HepG2 (cell line): ENCODE measurements around the gene TNFRSF6B. TPM values are rescaled to one million over a fixed set of nuclear protein-coding genes. Genes with fewer than 3 reads are reported as not detected.

Experiments used
- ARNTL ChIP-seq: sonication (generic); formaldehyde crosslinking; IDR thresholded peaks from 2 replicates; pipeline ENCODE4 v1.4.0; 2020; ENCODE audit warnings: mild to moderate bottlenecking, missing genetic modification reagents
- CSRNP1 ChIP-seq: sonication (generic); formaldehyde crosslinking; IDR thresholded peaks from 2 replicates; pipeline ENCODE4 v1.8.1; 2023; ENCODE audit warnings: mild to moderate bottlenecking, missing genetic modification reagents
- DNMT1 ChIP-seq: sonication (generic); formaldehyde crosslinking; IDR thresholded peaks from 2 replicates; pipeline ENCODE4 v1.5.1; 2020; ENCODE audit warnings: mild to moderate bottlenecking, missing genetic modification reagents
- KLF13 ChIP-seq: sonication (generic); formaldehyde crosslinking; IDR thresholded peaks from 2 replicates; pipeline ENCODE4 v1.4.0; 2020; ENCODE audit warnings: mild to moderate bottlenecking, missing genetic modification reagents
- NFE2 ChIP-seq: sonication (generic); formaldehyde crosslinking; IDR thresholded peaks from 2 replicates; pipeline ENCODE4 v1.4.0; 2020; ENCODE audit warnings: missing genetic modification reagents
- NKX3-1 ChIP-seq: sonication (generic); formaldehyde crosslinking; IDR thresholded peaks from 2 replicates; pipeline ENCODE4 v1.5.0; 2020; ENCODE audit warnings: missing genetic modification reagents
- PRDM10 ChIP-seq: sonication (generic); formaldehyde crosslinking; IDR thresholded peaks from 2 replicates; pipeline ENCODE4 v1.4.0; 2020; ENCODE audit warnings: low read depth, missing genetic modification reagents
- RFX1 ChIP-seq: fragments of 450-650 bp; IDR thresholded peaks from 2 replicates; pipeline ENCODE4 v1.6.1; 2017
- RNF219 ChIP-seq: sonication (generic); formaldehyde crosslinking; IDR thresholded peaks from 2 replicates; pipeline ENCODE4 v1.5.0; 2020; ENCODE audit warnings: mild to moderate bottlenecking, missing genetic modification reagents
- SP1 ChIP-seq, 2 experiments: fragments of 450-650 bp in 1 of 2; sonication (generic) in 1 of 2; formaldehyde crosslinking in 1 of 2; IDR thresholded peaks; 2 replicates each; pipeline versions ENCODE4 v1.4.0 to v1.6.1; 2016 to 2020; ENCODE audit warnings: missing genetic modification reagents in 1 of 2
- UBTF ChIP-seq: sonication (generic); formaldehyde crosslinking; IDR thresholded peaks from 2 replicates; pipeline ENCODE4 v1.4.0; 2020; ENCODE audit warnings: mild to moderate bottlenecking, missing genetic modification reagents
- ZFYVE20 ChIP-seq: sonication (generic); formaldehyde crosslinking; IDR thresholded peaks from 2 replicates; pipeline ENCODE4 v1.8.0; 2023; ENCODE audit warnings: low read depth, mild to moderate bottlenecking, moderate library complexity, missing genetic modification reagents, borderline replicate concordance
- ZNF180 ChIP-seq: sonication (generic); formaldehyde crosslinking; IDR thresholded peaks from 2 replicates; pipeline ENCODE4 v1.4.0; 2020; ENCODE audit warnings: low read depth, missing genetic modification reagents, borderline replicate concordance
- ZNF232 ChIP-seq: sonication (generic); formaldehyde crosslinking; IDR thresholded peaks from 2 replicates; pipeline ENCODE4 v1.4.0; 2020; ENCODE audit warnings: missing genetic modification reagents, borderline replicate concordance
- ZNF432 ChIP-seq: sonication (generic); formaldehyde crosslinking; IDR thresholded peaks from 2 replicates; pipeline ENCODE4 v1.5.0; 2020; ENCODE audit warnings: missing genetic modification reagents, mild to moderate bottlenecking, borderline replicate concordance
- ZSCAN12 ChIP-seq: sonication (generic); formaldehyde crosslinking; IDR thresholded peaks from 2 replicates; pipeline ENCODE4 v1.9.0; 2021; ENCODE audit warnings: mild to moderate bottlenecking, missing genetic modification reagents
- polyA plus RNA-seq, 8 experiments: library from polyadenylated mRNA; depleted of rRNA in 3 of 8; stranded (reverse) in 7 of 8; unstranded in 1 of 8; fragments of >200 nt; fragmentation: Illumina TruSeq in 4 of 8; extraction: Trizol in 4 of 8; gene quantifications; 2 replicates each; pipeline versions ENCODE4 v1.2.1 to v1.2.3, GENCODE V29; 2011 to 2016; ENCODE audit warnings: low read depth in 4 of 8, missing spikeins in 1 of 8, mixed read lengths in 1 of 8; ENCODE audit not compliant: insufficient read depth in 1 of 8
- total RNA-seq, 5 experiments: library from RNA; depleted of rRNA; stranded (reverse); fragments of >200 nt; fragmentation: Illumina TruSeq; extraction: Trizol; gene quantifications; 2 replicates each; pipeline ENCODE4 v1.2.3, GENCODE V29; 2016; ENCODE audit warnings: low read depth in 1 of 5
- TF ChIP-seq, protein P1 (sequence below): sonication (generic); formaldehyde crosslinking; IDR thresholded peaks from 2 replicates; pipeline ENCODE4 v1.5.0; 2020; ENCODE audit warnings: missing genetic modification reagents

The TNFRSF6B gene
- total and polyA plus RNA-seq, 2 of the 13 experiments (the other 11 are each of a cell fraction or from before 2014, with no cell fraction given) = 0.24 TPM; not detected in 1

- TF ChIP-seq, protein P1, sequence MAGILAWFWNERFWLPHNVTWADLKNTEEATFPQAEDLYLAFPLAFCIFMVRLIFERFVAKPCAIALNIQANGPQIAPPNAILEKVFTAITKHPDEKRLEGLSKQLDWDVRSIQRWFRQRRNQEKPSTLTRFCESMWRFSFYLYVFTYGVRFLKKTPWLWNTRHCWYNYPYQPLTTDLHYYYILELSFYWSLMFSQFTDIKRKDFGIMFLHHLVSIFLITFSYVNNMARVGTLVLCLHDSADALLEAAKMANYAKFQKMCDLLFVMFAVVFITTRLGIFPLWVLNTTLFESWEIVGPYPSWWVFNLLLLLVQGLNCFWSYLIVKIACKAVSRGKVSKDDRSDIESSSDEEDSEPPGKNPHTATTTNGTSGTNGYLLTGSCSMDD (CRISPR knock-in tag) = no peak
- peak; percentile 70; the same call in 1 of the 2 replicates for TF ChIP-seq UBTF (CRISPR knock-in tag)
- no peak for TF ChIP-seq RNF219 (CRISPR knock-in tag)
- TF ChIP-seq KLF13 (CRISPR knock-in tag) = peak; percentile 91; the same call in 1 of the 2 replicates
- TF ChIP-seq PRDM10 (CRISPR knock-in tag) = no peak; the same call in 1 of the 2 replicates
- peak; percentile 68; the same call in 1 of the 2 replicates for TF ChIP-seq ZSCAN12
- no peak for TF ChIP-seq ZNF432 (CRISPR knock-in tag)
- TF ChIP-seq NFE2 (CRISPR knock-in tag) = no peak
- TF ChIP-seq ZFYVE20 = no peak; the same call in 1 of the 2 replicates
- peak; percentile 89; the same call in 1 of the 2 replicates for TF ChIP-seq DNMT1
- peak; percentile 73 for TF ChIP-seq ARNTL (CRISPR knock-in tag)
- TF ChIP-seq ZNF232 (CRISPR knock-in tag) = peak; percentile 94
- TF ChIP-seq CSRNP1 = peak; percentile 98
- TF ChIP-seq SP1 (IDR thresholded peaks at IDR 0.05) = no peak
- TF ChIP-seq SP1 (CRISPR knock-in tag; IDR thresholded peaks at IDR 0.05) = peak; percentile 68
- no peak; the same call in none of the 2 replicates for TF ChIP-seq ZNF180
- peak; percentile 97 for TF ChIP-seq NKX3-1
- no peak; the same call in 1 of the 2 replicates for TF ChIP-seq RFX1
These were observed 11.3 kb downstream of the TNFRSF6B start, which contains the start of the genes ARFRP1 and ZGPAT (continued) for GRCh38 chr20:63707558-63708300.
